GM23338 (cell line): ENCODE results near the gene FHIT.

Experiments used
- CREB1 ChIP-seq: fragments of 250-450 bp; sonication (Bioruptor Pico); IDR thresholded peaks from 2 replicates; pipeline ENCODE4 v1.5.0; 2020; ENCODE audit warnings: low read depth, mild to moderate bottlenecking, moderate library complexity
- CTCF ChIP-seq, 2 experiments: fragments of 200-600 bp in 1 of 2; sonication (generic) in 1 of 2; conservative IDR thresholded peaks; 2 replicates each; pipeline versions ENCODE4 v1.5.1 to v1.6.1; 2016 to 2017; ENCODE audit warnings: antibody characterized with exemption in 2 of 2, low read depth in 2 of 2, mild to moderate bottlenecking in 2 of 2, moderate library complexity in 1 of 2
- EZH2 ChIP-seq: fragments of 200-600 bp; sonication (generic); IDR thresholded peaks from one replicate; pipeline ENCODE4 v1.8.0; 2017; ENCODE audit warnings: antibody characterized with exemption, mild to moderate bottlenecking, low read depth; ENCODE audit not compliant: unreplicated experiment
- EZH2phosphoT487 ChIP-seq: fragments of 200-600 bp; sonication (generic); IDR thresholded peaks from one replicate; pipeline ENCODE4 v1.8.1; 2018; ENCODE audit warnings: antibody characterized with exemption; ENCODE audit not compliant: unreplicated experiment
- POLR2AphosphoS5 ChIP-seq: IDR thresholded peaks from 2 replicates; pipeline ENCODE4 v1.6.1; 2016; ENCODE audit warnings: antibody characterized with exemption, low read depth

DNA sequence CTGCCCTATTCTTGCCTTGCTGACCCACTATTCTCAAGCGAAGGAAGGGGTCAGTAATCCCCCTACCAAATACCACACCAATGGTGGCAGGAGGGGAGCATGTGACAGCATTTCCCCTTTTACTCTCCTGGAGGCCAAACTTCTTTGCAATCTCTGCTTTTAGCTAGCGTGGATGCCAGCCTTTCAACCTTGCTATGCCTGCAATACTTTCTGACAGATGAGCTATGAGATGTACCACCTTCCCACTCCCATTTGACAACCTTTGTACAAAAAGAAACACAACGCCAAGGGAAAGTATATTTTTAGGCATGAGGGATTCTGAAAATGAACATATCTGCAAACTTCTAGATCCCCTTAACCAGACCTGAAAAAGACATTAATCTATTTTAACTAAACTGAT is 302.1 kb downstream of the FHIT start:
- TF ChIP-seq CTCF (conservative IDR thresholded peaks at IDR 0.05; ENCODE audit: low read depth in 2 of 2) (no peak), EZH2 (no peak), POLR2AphosphoS5 (no peak), EZH2phosphoT487 (no peak), CREB1 (no peak)
